Endothelial cell of umbilical vein (primary cell): Measurements from ENCODE around the gene SLC10A2. TPM values are rescaled to one million over a fixed set of nuclear protein-coding genes. Genes with fewer than 3 reads are reported as not detected.

Source experiments
- BruUV-seq: library from RNA; stranded (reverse); fragments of 400-500 nt; replicated peaks from 2 replicates; lab custom pipeline; 2021; lab: Mats Ljungman, UMichigan
- CTCF ChIA-PET: fragments of 300-600, 350-600 bp; sonication (Branson Sonifier 250); formaldehyde crosslinking; loops from one replicate; lab custom pipeline; 2021; ENCODE audit warnings: antibody characterized with exemption, inconsistent platforms; lab: Charles Lee
- POLR2A ChIA-PET: fragments of 300-600, 350-600 bp; sonication (Branson Sonifier 250); formaldehyde crosslinking; loops from one replicate; lab custom pipeline; 2021; ENCODE audit warnings: antibody characterized with exemption, inconsistent platforms; lab: Charles Lee
- DNase-seq: peaks from one replicate; pipeline ENCODE4 v3.0.0-alpha.2; 2011; ENCODE audit warnings: low read depth, low spot score
- FAIRE-seq: peaks from 2 replicates; lab custom pipeline; 2011; peaks lifted over from hg19 to GRCh38; lab: Jason Lieb, UNC
- H2AFZ ChIP-seq: 2 replicates; pipeline ENCODE4 v1.6.0; 2012; ENCODE audit warnings: low read depth, low read length, control low read depth, inconsistent platforms
- H3K27ac ChIP-seq: 2 replicates; pipeline ENCODE4 v1.5.1; 2011; ENCODE audit warnings: low read depth, mild to moderate bottlenecking, control low read depth, low read length, moderate library complexity; ENCODE audit not compliant: insufficient read depth
- H3K27me3 ChIP-seq, 2 experiments: 2 replicates each; pipeline versions ENCODE4 v1.6.0 to v1.6.1; 2011; ENCODE audit warnings: low read length in 2 of 2, mixed read lengths in 1 of 2; ENCODE audit not compliant: control insufficient read depth in 2 of 2, insufficient read depth in 2 of 2
- H3K36me3 ChIP-seq, 2 experiments: 2 replicates in 1 of 2; 3 replicates in 1 of 2; pipeline ENCODE4 v1.5.1; 2011; ENCODE audit warnings: low read length in 2 of 2, mild to moderate bottlenecking in 1 of 2, moderate library complexity in 1 of 2; ENCODE audit not compliant: control insufficient read depth in 2 of 2, insufficient read depth in 2 of 2; ENCODE audit errors: extremely low read depth in 1 of 2
- H3K4me1 ChIP-seq: 3 replicates; pipeline ENCODE4 v1.5.1; 2011; ENCODE audit warnings: mild to moderate bottlenecking, low read length; ENCODE audit not compliant: control insufficient read depth, insufficient read depth; ENCODE audit errors: extremely low read depth
- H3K4me2 ChIP-seq: 2 replicates; pipeline ENCODE4 v1.6.1; 2011; ENCODE audit warnings: low read length, control low read depth, mixed read lengths; ENCODE audit not compliant: insufficient read depth
- H3K4me3 ChIP-seq, 3 experiments: fragments of 200-600 bp in 1 of 3; sonication (generic), shearing (Covaris generic) in 1 of 3; replicated peaks in 1 of 3; 2 replicates each; pipeline ENCODE4 v1.5.1; 2011 to 2016; ENCODE audit warnings: control low read depth in 3 of 3, low read length in 3 of 3, mild to moderate bottlenecking in 2 of 3, inconsistent platforms in 1 of 3, low read depth in 1 of 3, moderate library complexity in 1 of 3; ENCODE audit not compliant: insufficient read depth in 1 of 3
- H3K79me2 ChIP-seq: 2 replicates; pipeline ENCODE4 v1.6.0; 2012; ENCODE audit warnings: low read length, inconsistent platforms; ENCODE audit not compliant: control insufficient read depth, insufficient read depth
- H3K9ac ChIP-seq: replicated peaks from 2 replicates; pipeline ENCODE3; 2011; ENCODE audit warnings: low read length, control low read depth; ENCODE audit not compliant: insufficient read depth; ENCODE audit errors: extremely low read depth
- H3K9me1 ChIP-seq: replicated peaks from 3 replicates; pipeline ENCODE4 v1.6.0; 2011; ENCODE audit warnings: mild to moderate bottlenecking, low read length; ENCODE audit not compliant: control insufficient read depth, insufficient read depth; ENCODE audit errors: extremely low read depth
- H3K9me3 ChIP-seq: replicated peaks from 2 replicates; pipeline ENCODE4 v1.5.1; 2012; ENCODE audit warnings: low read length, inconsistent platforms; ENCODE audit not compliant: control insufficient read depth, insufficient read depth
- H4K20me1 ChIP-seq: replicated peaks from 2 replicates; pipeline ENCODE3; 2011; ENCODE audit warnings: mild to moderate bottlenecking, low read length; ENCODE audit not compliant: control insufficient read depth, insufficient read depth; ENCODE audit errors: extremely low read depth
- EZH2 ChIP-seq: IDR thresholded peaks from 2 replicates; pipeline ENCODE4 v1.6.1; 2012; ENCODE audit warnings: borderline replicate concordance, low read depth, mild to moderate bottlenecking, moderate library complexity, low read length, inconsistent platforms; ENCODE audit not compliant: severe bottlenecking
- FOS ChIP-seq: IDR thresholded peaks from 2 replicates; pipeline ENCODE4 v1.6.1; 2011; ENCODE audit warnings: mild to moderate bottlenecking, low read length, moderate library complexity, borderline replicate concordance; ENCODE audit not compliant: insufficient read depth
- GATA2 ChIP-seq: IDR thresholded peaks from 2 replicates; pipeline ENCODE4 v1.7.0; 2011; ENCODE audit warnings: low read depth, mild to moderate bottlenecking, moderate library complexity, mixed read lengths, low read length; ENCODE audit not compliant: insufficient read length, insufficient read depth
- JUN ChIP-seq: IDR thresholded peaks from 2 replicates; pipeline ENCODE4 v1.6.1; 2011; ENCODE audit warnings: borderline replicate concordance, low read depth; ENCODE audit not compliant: insufficient read length, insufficient read depth
- MYC ChIP-seq: IDR thresholded peaks from one replicate; pipeline ENCODE4 v1.6.1; 2011; ENCODE audit warnings: mild to moderate bottlenecking, low read depth, low read length
- POLR2A ChIP-seq: IDR thresholded peaks from 2 replicates; pipeline ENCODE4 v1.6.1; 2012; ENCODE audit warnings: low read depth, mild to moderate bottlenecking, control low read depth, low read length
- POLR2AphosphoS5 ChIP-seq: IDR thresholded peaks from 2 replicates; pipeline ENCODE4 v1.6.1; 2012; ENCODE audit warnings: low read depth, mild to moderate bottlenecking, control low read depth, low read length, moderate library complexity; ENCODE audit not compliant: insufficient read depth
- dilution Hi-C: fragments of 300-500 bp; cut with MboI; formaldehyde crosslinking; loops from one replicate; pipeline ENCODE4 v1.15.0; 2019; ENCODE audit warnings: low sequenced_read_pairs; ENCODE audit not compliant: extremely low pct_ligation_motif_present
- intact Hi-C: fragments of 100-400 bp; cut with micrococcal nuclease; formaldehyde crosslinking; loops from one replicate; pipeline ENCODE4 v1.10.0; 2022
- polyA plus RNA-seq, 4 experiments: library from polyadenylated mRNA; depleted of rRNA in 3 of 4; stranded (reverse) in 3 of 4; unstranded in 1 of 4; fragments of >200 nt; gene quantifications; 2 replicates each; pipeline versions ENCODE4 v1.2.1 to v1.2.3, GENCODE V29; 2011 to 2012; ENCODE audit warnings: missing spikeins in 1 of 4
- total RNA-seq: library from RNA; stranded (reverse); gene quantifications from 2 replicates; pipeline ENCODE4 v1.2.3, GENCODE V29; 2021
- TF ChIP-seq, protein P1 (sequence below): IDR thresholded peaks from 2 replicates; pipeline ENCODE4 v1.6.1; 2011; ENCODE audit not compliant: insufficient read depth, insufficient read length
- TF ChIP-seq, protein P2 (sequence below), 2 donors: IDR thresholded peaks; 1 replicate in 1 of 2; 2 replicates in 1 of 2; pipeline ENCODE4 v1.5.1; 2011; ENCODE audit warnings: low read length in 2 of 2, mild to moderate bottlenecking in 2 of 2, moderate library complexity in 2 of 2, control low read depth in 1 of 2, inconsistent platforms in 1 of 2, low read depth in 1 of 2; ENCODE audit not compliant: insufficient read depth in 1 of 2; ENCODE audit errors: extremely low read depth in 1 of 2

The SLC10A2 gene
- total and polyA plus RNA-seq, 2 donors (not counting 3 experiments of a cell fraction or from before 2014, with no cell fraction given) = not detected

DNA sequence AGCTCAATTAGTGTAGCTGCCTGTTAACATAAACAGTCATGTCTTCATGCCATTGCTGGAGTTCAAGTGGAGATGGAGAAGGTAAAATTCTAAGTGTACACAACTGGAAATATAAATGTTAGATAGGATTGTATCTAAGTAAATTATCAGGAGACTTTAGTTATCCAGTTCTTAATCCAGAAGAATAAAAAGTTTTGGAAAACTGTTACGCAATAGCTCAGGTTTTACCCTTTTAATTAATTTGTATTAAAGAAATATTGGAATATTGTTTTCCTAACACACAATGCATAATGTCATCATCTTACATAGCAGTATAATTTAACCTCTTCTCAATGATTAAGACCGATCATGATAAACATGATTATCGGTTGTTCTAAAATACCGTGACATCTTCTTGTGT is 2.8 kb downstream of the SLC10A2 start:
- no peaks in the 10 kb centered on the region for H3K4me1 ChIP-seq
- CTCF ChIA-PET = no interaction called here
- no peak overlapping the region for H3K4me2 ChIP-seq
- no peak for DNase-seq
- dilution Hi-C loops = no loop called here
- FAIRE-seq = no peak
- H3K9ac ChIP-seq = no peak overlapping the region
- H3K36me3 ChIP-seq = no peaks in the 10 kb centered on the region
- intact Hi-C loops = no loop called here
- H3K27me3 ChIP-seq = no peaks in the 10 kb centered on the region
- no peaks in the 10 kb centered on the region for H3K79me2 ChIP-seq
- H3K27ac ChIP-seq = no peak overlapping the region
- no peaks in the 10 kb centered on the region for H4K20me1 ChIP-seq
- H3K9me1 ChIP-seq = no peaks in the 10 kb centered on the region
- POLR2A ChIA-PET = no interaction called here
- no peak overlapping the region for H3K4me3 ChIP-seq
- H2AFZ ChIP-seq = no peak overlapping the region
- H3K9me3 ChIP-seq = no peaks in the 10 kb centered on the region
- TF ChIP-seq, protein P1, sequence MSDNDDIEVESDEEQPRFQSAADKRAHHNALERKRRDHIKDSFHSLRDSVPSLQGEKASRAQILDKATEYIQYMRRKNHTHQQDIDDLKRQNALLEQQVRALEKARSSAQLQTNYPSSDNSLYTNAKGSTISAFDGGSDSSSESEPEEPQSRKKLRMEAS = no peak
- TF ChIP-seq MYC = no peak
- TF ChIP-seq POLR2A = no peak
- no TSS peak for BruUV-seq

DNA sequence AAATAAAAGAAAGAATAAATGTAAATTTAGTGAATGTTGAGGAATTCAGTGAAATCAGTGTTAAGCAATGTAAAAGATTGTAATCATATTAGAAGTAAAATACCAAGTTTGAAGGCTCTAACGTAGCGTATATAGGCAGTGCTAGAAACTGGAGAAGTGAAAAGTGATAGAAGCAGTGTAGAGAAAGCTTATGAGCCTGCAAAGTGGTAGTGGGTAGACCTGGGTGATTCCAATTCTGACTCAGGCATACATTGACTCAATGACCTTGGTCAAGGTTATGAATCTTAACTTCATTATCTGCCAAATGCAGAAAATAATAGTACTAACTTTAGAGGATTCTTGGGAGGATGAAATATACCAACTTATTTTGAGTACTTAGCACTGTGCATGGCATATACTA is 4.1 kb downstream of the SLC10A2 start:
- BruUV-seq = no TSS peak
- Histone ChIP-seq H3K4me1 (no peaks in the 10 kb centered on the region), H3K9ac (no peak overlapping the region), H4K20me1 (no peaks in the 10 kb centered on the region), H3K36me3 (no peaks in the 10 kb centered on the region), H3K27ac (no peak overlapping the region), H3K27me3 (no peaks in the 10 kb centered on the region), H2AFZ (no peak overlapping the region), H3K79me2 (no peaks in the 10 kb centered on the region), H3K9me3 (peaks cover 1% of the 10 kb centered on the region), H3K9me1 (no peaks in the 10 kb centered on the region), H3K4me3 (no peak overlapping the region), H3K4me2 (no peak overlapping the region)
- dilution Hi-C loops = no loop called here
- POLR2A ChIA-PET = no interaction called here
- intact Hi-C loops = no loop called here
- FAIRE-seq (no peak), DNase-seq (no peak)
- TF ChIP-seq GATA2 (no peak), POLR2AphosphoS5 (no peak), JUN (no peak), FOS (no peak), POLR2A (no peak), MYC (no peak), EZH2 (no peak)
- TF ChIP-seq, protein P1 = no peak
- TF ChIP-seq, protein P2, sequence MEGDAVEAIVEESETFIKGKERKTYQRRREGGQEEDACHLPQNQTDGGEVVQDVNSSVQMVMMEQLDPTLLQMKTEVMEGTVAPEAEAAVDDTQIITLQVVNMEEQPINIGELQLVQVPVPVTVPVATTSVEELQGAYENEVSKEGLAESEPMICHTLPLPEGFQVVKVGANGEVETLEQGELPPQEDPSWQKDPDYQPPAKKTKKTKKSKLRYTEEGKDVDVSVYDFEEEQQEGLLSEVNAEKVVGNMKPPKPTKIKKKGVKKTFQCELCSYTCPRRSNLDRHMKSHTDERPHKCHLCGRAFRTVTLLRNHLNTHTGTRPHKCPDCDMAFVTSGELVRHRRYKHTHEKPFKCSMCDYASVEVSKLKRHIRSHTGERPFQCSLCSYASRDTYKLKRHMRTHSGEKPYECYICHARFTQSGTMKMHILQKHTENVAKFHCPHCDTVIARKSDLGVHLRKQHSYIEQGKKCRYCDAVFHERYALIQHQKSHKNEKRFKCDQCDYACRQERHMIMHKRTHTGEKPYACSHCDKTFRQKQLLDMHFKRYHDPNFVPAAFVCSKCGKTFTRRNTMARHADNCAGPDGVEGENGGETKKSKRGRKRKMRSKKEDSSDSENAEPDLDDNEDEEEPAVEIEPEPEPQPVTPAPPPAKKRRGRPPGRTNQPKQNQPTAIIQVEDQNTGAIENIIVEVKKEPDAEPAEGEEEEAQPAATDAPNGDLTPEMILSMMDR (IDR thresholded peaks at IDR 0.05; ENCODE audit: extremely low read depth in 1 of 2, insufficient read depth in 1 of 2, low read depth in 1 of 2, low read length in 2 of 2) = no peak
- CTCF ChIA-PET = no interaction called here
